Mammary epithelial cell (primary cell): ENCODE data around the gene ATP1B1.

Experiments
- EZH2 ChIP-seq: IDR thresholded peaks from 2 replicates; pipeline ENCODE4 v1.6.1; 2012; ENCODE audit warnings: low read length, inconsistent platforms, borderline replicate concordance
- TF ChIP-seq, protein P1 (sequence below), 2 donors: IDR thresholded peaks in 1 of 2; conservative IDR thresholded peaks in 1 of 2; 2 replicates each; pipeline ENCODE4 v1.5.1; 2011 to 2012; ENCODE audit warnings: inconsistent platforms in 2 of 2, low read length in 2 of 2, mild to moderate bottlenecking in 2 of 2, control low read depth in 1 of 2, low read depth in 1 of 2; ENCODE audit not compliant: insufficient read depth in 1 of 2; ENCODE audit errors: extremely low read depth in 1 of 2

DNA sequence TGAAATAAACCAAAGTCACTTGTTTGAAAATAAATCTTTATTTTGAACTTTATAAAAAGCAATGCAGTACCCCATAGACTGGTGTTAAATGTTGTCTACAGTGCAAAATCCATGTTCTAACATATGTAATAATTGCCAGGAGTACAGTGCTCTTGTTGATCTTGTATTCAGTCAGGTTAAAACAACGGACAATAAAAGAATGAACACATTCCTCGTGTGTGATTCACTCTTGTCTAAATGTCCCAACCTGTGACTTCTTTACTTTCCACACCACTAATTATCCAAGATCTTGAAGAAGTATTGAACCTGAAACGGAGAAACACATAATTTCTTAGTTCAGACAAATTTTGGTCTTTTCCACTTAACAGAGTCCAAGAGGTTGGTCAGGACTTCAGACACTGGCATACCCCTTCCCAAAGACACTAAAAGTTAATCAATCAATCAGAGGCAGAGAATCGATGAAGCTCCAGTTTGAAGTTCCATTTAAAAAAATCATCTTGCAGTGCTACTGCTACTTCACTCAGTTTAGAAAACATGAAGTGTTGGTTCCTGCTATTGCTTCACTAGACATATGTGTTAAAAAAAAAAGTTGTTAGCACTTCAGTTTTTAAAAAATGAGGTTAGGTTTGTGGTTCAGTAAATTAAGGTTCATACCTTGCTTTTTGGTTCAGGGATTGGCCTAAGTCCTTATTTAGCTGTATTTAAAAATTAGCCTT, 26.2 kb downstream of the ATP1B1 start:
- TF ChIP-seq, protein P1, sequence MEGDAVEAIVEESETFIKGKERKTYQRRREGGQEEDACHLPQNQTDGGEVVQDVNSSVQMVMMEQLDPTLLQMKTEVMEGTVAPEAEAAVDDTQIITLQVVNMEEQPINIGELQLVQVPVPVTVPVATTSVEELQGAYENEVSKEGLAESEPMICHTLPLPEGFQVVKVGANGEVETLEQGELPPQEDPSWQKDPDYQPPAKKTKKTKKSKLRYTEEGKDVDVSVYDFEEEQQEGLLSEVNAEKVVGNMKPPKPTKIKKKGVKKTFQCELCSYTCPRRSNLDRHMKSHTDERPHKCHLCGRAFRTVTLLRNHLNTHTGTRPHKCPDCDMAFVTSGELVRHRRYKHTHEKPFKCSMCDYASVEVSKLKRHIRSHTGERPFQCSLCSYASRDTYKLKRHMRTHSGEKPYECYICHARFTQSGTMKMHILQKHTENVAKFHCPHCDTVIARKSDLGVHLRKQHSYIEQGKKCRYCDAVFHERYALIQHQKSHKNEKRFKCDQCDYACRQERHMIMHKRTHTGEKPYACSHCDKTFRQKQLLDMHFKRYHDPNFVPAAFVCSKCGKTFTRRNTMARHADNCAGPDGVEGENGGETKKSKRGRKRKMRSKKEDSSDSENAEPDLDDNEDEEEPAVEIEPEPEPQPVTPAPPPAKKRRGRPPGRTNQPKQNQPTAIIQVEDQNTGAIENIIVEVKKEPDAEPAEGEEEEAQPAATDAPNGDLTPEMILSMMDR (conservative IDR thresholded peaks at IDR 0.05 in 1 of 2, IDR thresholded peaks at IDR 0.05 in 1 of 2; ENCODE audit: extremely low read depth in 1 of 2, insufficient read depth in 1 of 2, low read depth in 1 of 2, low read length in 2 of 2): no peak
- TF ChIP-seq EZH2: no peak
